ENCODE measurements around the gene DNAL1. TPM values are rescaled to one million over a fixed set of nuclear protein-coding genes. Genes with fewer than 3 reads are reported as not detected.
A peak's percentile ranks its signal among the peaks of the same experiment; 100 is the strongest.

DNAL1 gene
- total and polyA plus RNA-seq, 2 of the 13 experiments (the other 11 are each of a cell fraction or from before 2014, with no cell fraction given): 1.4 to 13.3 TPM

GRCh38 chr14:73741386-73741875 is 96.6 kb downstream of the DNAL1 start (continued):
- TF ChIP-seq ZNF460 (CRISPR knock-in tag; IDR thresholded peaks at IDR 0.05; ENCODE audit: borderline replicate concordance): no peak
- TF ChIP-seq SIN3A (IDR thresholded peaks at IDR 0.05; ENCODE audit: borderline replicate concordance, low read depth, low read length): no peak
- no peak for TF ChIP-seq TOE1 (CRISPR knock-in tag; IDR thresholded peaks at IDR 0.05)
- TF ChIP-seq PITX1 (CRISPR knock-in tag; IDR thresholded peaks at IDR 0.05): no peak
- TF ChIP-seq, protein P1, sequence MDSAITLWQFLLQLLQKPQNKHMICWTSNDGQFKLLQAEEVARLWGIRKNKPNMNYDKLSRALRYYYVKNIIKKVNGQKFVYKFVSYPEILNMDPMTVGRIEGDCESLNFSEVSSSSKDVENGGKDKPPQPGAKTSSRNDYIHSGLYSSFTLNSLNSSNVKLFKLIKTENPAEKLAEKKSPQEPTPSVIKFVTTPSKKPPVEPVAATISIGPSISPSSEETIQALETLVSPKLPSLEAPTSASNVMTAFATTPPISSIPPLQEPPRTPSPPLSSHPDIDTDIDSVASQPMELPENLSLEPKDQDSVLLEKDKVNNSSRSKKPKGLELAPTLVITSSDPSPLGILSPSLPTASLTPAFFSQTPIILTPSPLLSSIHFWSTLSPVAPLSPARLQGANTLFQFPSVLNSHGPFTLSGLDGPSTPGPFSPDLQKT (CRISPR knock-in tag; IDR thresholded peaks at IDR 0.05; ENCODE audit: borderline replicate concordance): no peak
- TF ChIP-seq, protein P2, sequence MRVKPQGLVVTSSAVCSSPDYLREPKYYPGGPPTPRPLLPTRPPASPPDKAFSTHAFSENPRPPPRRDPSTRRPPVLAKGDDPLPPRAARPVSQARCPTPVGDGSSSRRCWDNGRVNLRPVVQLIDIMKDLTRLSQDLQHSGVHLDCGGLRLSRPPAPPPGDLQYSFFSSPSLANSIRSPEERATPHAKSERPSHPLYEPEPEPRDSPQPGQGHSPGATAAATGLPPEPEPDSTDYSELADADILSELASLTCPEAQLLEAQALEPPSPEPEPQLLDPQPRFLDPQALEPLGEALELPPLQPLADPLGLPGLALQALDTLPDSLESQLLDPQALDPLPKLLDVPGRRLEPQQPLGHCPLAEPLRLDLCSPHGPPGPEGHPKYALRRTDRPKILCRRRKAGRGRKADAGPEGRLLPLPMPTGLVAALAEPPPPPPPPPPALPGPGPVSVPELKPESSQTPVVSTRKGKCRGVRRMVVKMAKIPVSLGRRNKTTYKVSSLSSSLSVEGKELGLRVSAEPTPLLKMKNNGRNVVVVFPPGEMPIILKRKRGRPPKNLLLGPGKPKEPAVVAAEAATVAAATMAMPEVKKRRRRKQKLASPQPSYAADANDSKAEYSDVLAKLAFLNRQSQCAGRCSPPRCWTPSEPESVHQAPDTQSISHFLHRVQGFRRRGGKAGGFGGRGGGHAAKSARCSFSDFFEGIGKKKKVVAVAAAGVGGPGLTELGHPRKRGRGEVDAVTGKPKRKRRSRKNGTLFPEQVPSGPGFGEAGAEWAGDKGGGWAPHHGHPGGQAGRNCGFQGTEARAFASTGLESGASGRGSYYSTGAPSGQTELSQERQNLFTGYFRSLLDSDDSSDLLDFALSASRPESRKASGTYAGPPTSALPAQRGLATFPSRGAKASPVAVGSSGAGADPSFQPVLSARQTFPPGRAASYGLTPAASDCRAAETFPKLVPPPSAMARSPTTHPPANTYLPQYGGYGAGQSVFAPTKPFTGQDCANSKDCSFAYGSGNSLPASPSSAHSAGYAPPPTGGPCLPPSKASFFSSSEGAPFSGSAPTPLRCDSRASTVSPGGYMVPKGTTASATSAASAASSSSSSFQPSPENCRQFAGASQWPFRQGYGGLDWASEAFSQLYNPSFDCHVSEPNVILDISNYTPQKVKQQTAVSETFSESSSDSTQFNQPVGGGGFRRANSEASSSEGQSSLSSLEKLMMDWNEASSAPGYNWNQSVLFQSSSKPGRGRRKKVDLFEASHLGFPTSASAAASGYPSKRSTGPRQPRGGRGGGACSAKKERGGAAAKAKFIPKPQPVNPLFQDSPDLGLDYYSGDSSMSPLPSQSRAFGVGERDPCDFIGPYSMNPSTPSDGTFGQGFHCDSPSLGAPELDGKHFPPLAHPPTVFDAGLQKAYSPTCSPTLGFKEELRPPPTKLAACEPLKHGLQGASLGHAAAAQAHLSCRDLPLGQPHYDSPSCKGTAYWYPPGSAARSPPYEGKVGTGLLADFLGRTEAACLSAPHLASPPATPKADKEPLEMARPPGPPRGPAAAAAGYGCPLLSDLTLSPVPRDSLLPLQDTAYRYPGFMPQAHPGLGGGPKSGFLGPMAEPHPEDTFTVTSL (CRISPR knock-in tag; IDR thresholded peaks at IDR 0.05; ENCODE audit: borderline replicate concordance): no peak
- no peak for TF ChIP-seq ZNF841 (CRISPR knock-in tag; IDR thresholded peaks at IDR 0.05; ENCODE audit: borderline replicate concordance)
- TF ChIP-seq YEATS4 (CRISPR knock-in tag; IDR thresholded peaks at IDR 0.05; ENCODE audit: borderline replicate concordance): no peak
- TF ChIP-seq ZFY (CRISPR knock-in tag; IDR thresholded peaks at IDR 0.05): no peak
- peak; percentile 82 for TF ChIP-seq FOSL2 (CRISPR knock-in tag; IDR thresholded peaks at IDR 0.05)
- no peak for TF ChIP-seq ZFP36L1 (CRISPR knock-in tag; IDR thresholded peaks at IDR 0.05)
- no peak for TF ChIP-seq HMGXB4 (CRISPR knock-in tag; IDR thresholded peaks at IDR 0.05; ENCODE audit: borderline replicate concordance in 1 of 2, low read depth in 1 of 2)
- TF ChIP-seq TBX2 (CRISPR knock-in tag; IDR thresholded peaks at IDR 0.05; ENCODE audit: borderline replicate concordance): peak; percentile 24; the same call in 1 of the 2 replicates
- no peak for TF ChIP-seq SETDB1 (CRISPR knock-in tag; IDR thresholded peaks at IDR 0.05; ENCODE audit: borderline replicate concordance)
- no peak for TF ChIP-seq HNF4G (IDR thresholded peaks at IDR 0.05; ENCODE audit: borderline replicate concordance, low read depth, low read length)
- TF ChIP-seq HNF4G (CRISPR knock-in tag; IDR thresholded peaks at IDR 0.05; ENCODE audit: borderline replicate concordance, low read depth): no peak
- TF ChIP-seq HDAC1 (CRISPR knock-in tag; IDR thresholded peaks at IDR 0.05): no peak
- TF ChIP-seq HNRNPL (IDR thresholded peaks at IDR 0.05; ENCODE audit: low read depth, low read length): peak; percentile 82
- no peak for TF ChIP-seq ZFP91 (CRISPR knock-in tag; IDR thresholded peaks at IDR 0.05; ENCODE audit: borderline replicate concordance)
- TF ChIP-seq DMAP1 (CRISPR knock-in tag; IDR thresholded peaks at IDR 0.05): no peak

Measured in HepG2 (cell line).